ENCODE results near the gene GAGE10. TPM values are rescaled to one million over a fixed set of nuclear protein-coding genes. Genes with fewer than 3 reads are reported as not detected.

The GAGE10 gene
- total RNA-seq, 1 experiment from 2014 or later: not detected

DNA sequence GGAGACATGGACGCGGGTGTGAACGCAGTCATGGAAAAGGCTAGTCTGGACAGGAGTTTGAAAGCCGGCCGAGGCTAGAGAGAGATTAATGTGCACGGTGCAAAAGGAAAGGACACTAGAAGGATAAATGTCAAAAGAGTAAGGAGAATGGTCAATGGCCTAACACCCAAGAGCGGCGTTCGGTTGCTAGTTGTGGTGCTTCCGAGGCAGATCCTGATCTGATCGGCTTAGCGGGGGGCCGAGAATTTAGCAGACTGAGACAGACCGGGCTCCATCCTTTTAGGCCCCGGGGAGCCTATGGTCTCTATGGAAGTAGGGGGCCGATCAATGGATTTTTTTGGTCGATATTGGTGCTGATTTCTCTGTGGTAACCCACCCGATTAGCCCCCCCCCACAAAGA, 6.9 kb downstream of the GAGE10 start:
- no TSS peak for BruUV-seq (replicated peaks)
- in situ Hi-C loops (cut with HindIII; ENCODE audit: low pct_unique_long_range_greater_than_20kb, low sequenced_read_pairs): no loop called here
- no peak overlapping the region for H3K4me3 ChIP-seq (ENCODE audit: low read depth in 2 of 2, low read length in 2 of 2)
- POLR2A ChIA-PET: no interaction called here
- CTCF ChIA-PET: no interaction called here
- intact Hi-C loops (cut with micrococcal nuclease; ENCODE audit: unreplicated experiment): no loop called here
- H3K27ac ChIP-seq (ENCODE audit: low read length): no peak overlapping the region
- no peaks in the 10 kb centered on the region for H3K27me3 ChIP-seq (ENCODE audit: control insufficient read depth, insufficient read depth, low read length)
- no peaks in the 10 kb centered on the region for H3K9me3 ChIP-seq (ENCODE audit: control insufficient read depth, insufficient read depth, low read depth, low read length)
- H3K4me1 ChIP-seq (ENCODE audit: control insufficient read depth, insufficient read depth, low read length): no peaks in the 10 kb centered on the region
- no peak for DNase-seq (ENCODE audit: low read depth, low spot score)
- H3K36me3 ChIP-seq (ENCODE audit: control insufficient read depth, insufficient read depth, low read length): no peaks in the 10 kb centered on the region
- ATAC-seq: no peak
- TF ChIP-seq SIN3A (IDR thresholded peaks at IDR 0.05; ENCODE audit: borderline replicate concordance, insufficient read depth, low read depth, low read length) (no peak), TCF7L2 (IDR thresholded peaks at IDR 0.05; ENCODE audit: low read depth, low read length) (no peak), CTCF (IDR thresholded peaks at IDR 0.05) (no peak), REST (IDR thresholded peaks at IDR 0.05; ENCODE audit: insufficient read depth in 1 of 2, low read depth in 2 of 2, low read length in 1 of 2) (no peak), POLR2AphosphoS5 (IDR thresholded peaks at IDR 0.05; ENCODE audit: low read depth, low read length) (no peak)

DNA sequence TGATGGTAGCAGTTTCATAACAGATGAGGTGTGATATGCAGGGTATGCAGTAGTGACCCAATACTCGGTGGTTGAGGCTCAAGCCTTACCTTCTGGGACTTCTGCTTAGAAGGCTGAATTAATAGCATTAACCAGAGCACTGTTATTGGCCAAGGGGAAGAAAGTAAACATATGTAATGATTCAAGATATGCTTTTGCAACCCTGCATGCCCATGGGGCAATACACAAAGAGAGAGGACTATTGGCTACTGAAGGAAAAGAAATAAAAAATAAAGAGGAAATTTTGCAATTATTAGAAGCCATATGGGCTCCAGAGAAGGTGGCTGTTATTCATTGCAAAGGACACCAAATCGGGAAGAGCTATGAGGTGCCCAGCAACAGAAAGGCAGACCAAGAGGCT, 8.7 kb downstream of the GAGE10 start:
- intact Hi-C loops (cut with micrococcal nuclease; ENCODE audit: unreplicated experiment): no loop called here
- no TSS peak for BruUV-seq (replicated peaks)
- DNase-seq (ENCODE audit: low read depth, low spot score): no peak
- H3K27me3 ChIP-seq (ENCODE audit: control insufficient read depth, insufficient read depth, low read length): no peaks in the 10 kb centered on the region
- ChIA-PET POLR2A (no interaction called here), CTCF (no interaction called here)
- H3K27ac ChIP-seq (ENCODE audit: low read length): no peak overlapping the region
- H3K4me1 ChIP-seq (ENCODE audit: control insufficient read depth, insufficient read depth, low read length): no peaks in the 10 kb centered on the region
- H3K9me3 ChIP-seq (ENCODE audit: control insufficient read depth, insufficient read depth, low read depth, low read length): no peaks in the 10 kb centered on the region
- H3K36me3 ChIP-seq (ENCODE audit: control insufficient read depth, insufficient read depth, low read length): no peaks in the 10 kb centered on the region
- ATAC-seq: no peak
- no peak overlapping the region for H3K4me3 ChIP-seq (ENCODE audit: low read depth in 2 of 2, low read length in 2 of 2)
- in situ Hi-C loops (cut with HindIII; ENCODE audit: low pct_unique_long_range_greater_than_20kb, low sequenced_read_pairs): no loop called here
- TF ChIP-seq REST (IDR thresholded peaks at IDR 0.05; ENCODE audit: insufficient read depth in 1 of 2, low read depth in 2 of 2, low read length in 1 of 2) (no peak), POLR2AphosphoS5 (IDR thresholded peaks at IDR 0.05; ENCODE audit: low read depth, low read length) (no peak), SIN3A (IDR thresholded peaks at IDR 0.05; ENCODE audit: borderline replicate concordance, insufficient read depth, low read depth, low read length) (no peak)

Data from Panc1 (cell line).